HEK293T (cell line): Measurements from ENCODE around the gene LPIN2.

ENCODE experiments used
- BHLHE40 ChIP-seq: fragments of 450-650 bp; IDR thresholded peaks from 2 replicates; pipeline ENCODE4 v1.6.1; 2016; ENCODE audit warnings: mild to moderate bottlenecking, moderate library complexity, borderline replicate concordance
- SP1 ChIP-seq: fragments of 450-650 bp; IDR thresholded peaks from 2 replicates; pipeline ENCODE4 v1.6.1; 2017
- SUZ12 ChIP-seq: fragments of 450-650 bp; IDR thresholded peaks from 2 replicates; pipeline ENCODE4 v1.6.1; 2016; ENCODE audit warnings: mild to moderate bottlenecking
- ZNF384 ChIP-seq: fragments of 450-650 bp; IDR thresholded peaks from 2 replicates; pipeline ENCODE4 v1.6.1; 2016

GRCh38 chr18:2992995-2993877 is 19.7 kb downstream of the LPIN2 start:
- no peak for TF ChIP-seq SP1
- TF ChIP-seq SUZ12, result no peak
- TF ChIP-seq ZNF384, result no peak
- no peak for TF ChIP-seq BHLHE40
